IgD-negative memory B cell (primary cell): ENCODE results near the gene GSTM2. TPM values are rescaled to one million over a fixed set of nuclear protein-coding genes. Genes with fewer than 3 reads are reported as not detected.
"Not testable (repeated sequence)": the region's sequence is repeated elsewhere in the genome, so short reads cannot be mapped to it uniquely, and the experiment has no call there.

Experiments
- H3K27ac Mint-ChIP-seq, 3 donors: one replicate each; pipeline ENCODE4 v1.8.0; 2020 to 2022; ENCODE audit warnings: mild to moderate bottlenecking in 3 of 3, mixed read lengths in 3 of 3, moderate library complexity in 1 of 3
- H3K27me3 Mint-ChIP-seq: one replicate; pipeline ENCODE4 v1.8.0; 2021; ENCODE audit warnings: mixed read lengths
- H3K36me3 Mint-ChIP-seq: one replicate; pipeline ENCODE4 v1.8.0; 2020; ENCODE audit warnings: mild to moderate bottlenecking, mixed read lengths
- H3K4me1 Mint-ChIP-seq, 3 donors: one replicate each; pipeline ENCODE4 v1.8.0; 2020 to 2022; ENCODE audit warnings: mixed read lengths in 3 of 3, mild to moderate bottlenecking in 1 of 3
- H3K4me3 Mint-ChIP-seq, 4 donors: one replicate each; pipeline ENCODE4 v1.8.0; 2020 to 2022; ENCODE audit warnings: mild to moderate bottlenecking in 4 of 4, mixed read lengths in 4 of 4, moderate library complexity in 3 of 4
- H3K9me3 Mint-ChIP-seq, 3 donors: one replicate each; pipeline ENCODE4 v1.8.0; 2020 to 2021; ENCODE audit warnings: mixed read lengths in 3 of 3, mild to moderate bottlenecking in 1 of 3
- polyA plus RNA-seq: library from polyadenylated mRNA; unstranded; fragments of 300-500 nt; fragmentation: Illumina TruSeq; gene quantifications from one replicate; pipeline ENCODE4 v1.2.3, GENCODE V29; 2021

GSTM2 gene
- polyA plus RNA-seq, 1 donor from 2014 or later, result 11.6 TPM

DNA sequence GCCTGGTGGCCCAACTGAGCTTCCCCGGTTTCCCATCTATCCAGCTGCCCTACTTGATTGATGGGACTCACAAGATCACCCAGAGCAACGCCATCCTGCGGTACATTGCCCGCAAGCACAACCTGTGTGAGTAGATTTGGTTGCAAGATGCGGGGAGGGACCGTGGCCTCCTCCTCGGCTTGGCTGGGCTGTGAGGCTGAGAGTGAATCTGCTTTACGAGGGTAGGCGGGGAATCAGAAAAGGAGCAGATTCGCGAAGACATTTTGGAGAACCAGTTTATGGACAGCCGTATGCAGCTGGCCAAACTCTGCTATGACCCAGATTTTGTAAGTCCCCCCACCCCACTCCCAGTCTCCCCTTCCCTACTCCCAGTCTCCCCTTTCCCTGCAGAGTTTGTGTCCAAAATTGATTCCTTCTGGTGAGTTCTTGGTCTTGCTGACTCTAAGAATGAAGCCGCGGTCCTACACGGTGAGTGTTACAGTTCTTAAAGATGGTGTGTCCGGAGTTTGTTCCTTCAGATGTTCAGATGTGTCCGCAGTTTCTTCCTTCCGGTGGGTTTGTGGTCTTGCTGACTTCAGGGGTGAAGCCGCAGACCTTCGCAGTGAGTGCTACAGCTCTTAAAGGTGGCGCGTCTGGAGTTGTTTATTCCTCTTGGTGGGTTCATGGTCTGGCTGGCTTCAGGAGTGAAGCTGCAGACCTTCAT lies 1.5 kb downstream of the GSTM2 start:
- Mint-ChIP-seq H3K27me3 (no peaks in the 10 kb centered on the region), H3K36me3 (peaks cover 8% of the 10 kb centered on the region), H3K9me3 (no peaks in the 10 kb centered on the region), H3K27ac (peak overlapping the region in 1 of 3 donors; percentile 9), H3K4me1 (peaks cover 0 to 12% (median 8%) of the 10 kb centered on the region in 3 donors), H3K4me3 (peak overlapping the region; percentile 10 to 89 (median 61))

DNA sequence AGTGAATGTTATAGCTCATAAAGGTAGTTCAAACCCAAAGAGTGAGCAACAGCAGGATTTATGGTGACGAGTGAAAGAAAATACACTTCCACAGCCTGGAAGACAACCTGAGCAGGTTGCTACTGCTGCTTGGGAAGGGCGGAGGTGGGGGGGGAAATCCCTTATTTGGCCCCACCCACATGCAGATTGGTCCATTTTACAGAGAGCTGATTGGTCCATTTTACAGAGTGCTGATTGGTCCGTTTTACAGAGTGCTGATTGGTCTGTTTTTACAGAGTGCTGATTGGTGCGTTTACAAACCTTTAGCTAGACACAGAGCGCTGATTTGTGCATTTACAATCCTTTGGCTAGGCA lies 2.1 kb downstream of the GSTM2 start:
- Mint-ChIP-seq H3K4me1 (peaks cover 0 to 12% (median 8%) of the 10 kb centered on the region in 3 donors), H3K4me3 (peak overlapping the region in 2 of 4 donors; percentile 30 to 89)

DNA sequence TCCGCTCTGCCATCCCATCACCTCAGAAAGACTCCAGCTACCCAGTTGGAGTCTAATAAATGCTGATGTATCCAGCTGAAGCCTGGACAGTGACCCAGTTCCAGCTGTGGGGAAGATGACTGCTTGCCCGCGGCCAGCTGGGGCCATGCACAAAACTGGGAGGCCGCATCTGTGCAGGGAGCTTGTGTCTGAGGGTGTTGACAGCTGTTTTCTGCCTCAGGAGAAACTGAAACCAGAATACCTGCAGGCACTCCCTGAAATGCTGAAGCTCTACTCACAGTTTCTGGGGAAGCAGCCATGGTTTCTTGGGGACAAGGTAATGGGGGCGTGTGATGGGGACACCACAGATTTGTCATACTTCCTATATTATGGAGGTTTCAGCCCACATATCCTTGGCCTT lies 3.2 kb downstream of the GSTM2 start:
- no peaks in the 10 kb centered on the region for H3K9me3 Mint-ChIP-seq
- H3K27me3 Mint-ChIP-seq, result no peaks in the 10 kb centered on the region
- peaks cover 0 to 12% (median 8%) of the 10 kb centered on the region in 3 donors for H3K4me1 Mint-ChIP-seq
- peaks cover 8% of the 10 kb centered on the region for H3K36me3 Mint-ChIP-seq
- no peak overlapping the region for H3K27ac Mint-ChIP-seq
- H3K4me3 Mint-ChIP-seq, result no peak overlapping the region

More for the DNA sequence above, 2.1 kb downstream of the GSTM2 start:
- not testable (repeated sequence) for H3K36me3 Mint-ChIP-seq, H3K9me3 Mint-ChIP-seq, H3K27ac Mint-ChIP-seq, H3K27me3 Mint-ChIP-seq

DNA sequence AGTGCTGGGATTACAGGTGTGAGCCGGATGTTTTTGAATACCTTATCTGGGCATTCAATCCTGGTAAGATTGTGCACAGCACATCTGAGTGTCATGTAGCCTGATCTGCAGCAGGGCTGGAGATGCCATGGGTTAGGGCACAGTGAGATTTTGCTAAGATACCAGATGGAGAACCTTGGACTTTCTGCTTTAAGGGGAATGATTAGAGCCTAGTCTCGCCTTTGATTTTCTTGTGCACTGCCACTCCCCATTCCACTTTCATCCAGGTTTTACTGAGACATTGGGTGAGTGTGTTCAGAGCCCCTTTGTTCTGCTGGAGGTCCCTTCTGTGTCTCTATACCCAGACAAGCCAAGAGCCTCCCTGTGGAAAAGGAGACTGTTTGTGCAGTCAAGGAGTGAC lies 6.0 kb downstream of the GSTM2 start:
- not testable (repeated sequence) for H3K9me3 Mint-ChIP-seq, H3K36me3 Mint-ChIP-seq, H3K27me3 Mint-ChIP-seq, H3K4me3 Mint-ChIP-seq, H3K4me1 Mint-ChIP-seq, H3K27ac Mint-ChIP-seq

- not testable (repeated sequence) for H3K36me3 Mint-ChIP-seq
These were observed 9.0 kb downstream of the GSTM2 start for GRCh38 chr1:109676683-109677381.

GRCh38 chr1:109677459-109677858 lies 9.6 kb downstream of the GSTM2 start:
- Mint-ChIP-seq H3K27me3 (peaks cover 1% of the 10 kb centered on the region), H3K4me1 (peaks cover 0 to 1% (median 0%) of the 10 kb centered on the region in 3 donors), H3K9me3 (no peaks in the 10 kb centered on the region), H3K36me3 (peaks cover 2% of the 10 kb centered on the region), H3K27ac (no peak overlapping the region), H3K4me3 (no peak overlapping the region)

More at GRCh38 chr1:109676683-109677381, 9.0 kb downstream of the GSTM2 start:
- not testable (repeated sequence) for H3K27ac Mint-ChIP-seq, H3K4me3 Mint-ChIP-seq, H3K4me1 Mint-ChIP-seq, H3K27me3 Mint-ChIP-seq, H3K9me3 Mint-ChIP-seq

GRCh38 chr1:109678637-109679036 lies 10.8 kb downstream of the GSTM2 start:
- not testable (repeated sequence) for H3K4me1 Mint-ChIP-seq, H3K9me3 Mint-ChIP-seq, H3K27me3 Mint-ChIP-seq, H3K4me3 Mint-ChIP-seq, H3K27ac Mint-ChIP-seq, H3K36me3 Mint-ChIP-seq

DNA sequence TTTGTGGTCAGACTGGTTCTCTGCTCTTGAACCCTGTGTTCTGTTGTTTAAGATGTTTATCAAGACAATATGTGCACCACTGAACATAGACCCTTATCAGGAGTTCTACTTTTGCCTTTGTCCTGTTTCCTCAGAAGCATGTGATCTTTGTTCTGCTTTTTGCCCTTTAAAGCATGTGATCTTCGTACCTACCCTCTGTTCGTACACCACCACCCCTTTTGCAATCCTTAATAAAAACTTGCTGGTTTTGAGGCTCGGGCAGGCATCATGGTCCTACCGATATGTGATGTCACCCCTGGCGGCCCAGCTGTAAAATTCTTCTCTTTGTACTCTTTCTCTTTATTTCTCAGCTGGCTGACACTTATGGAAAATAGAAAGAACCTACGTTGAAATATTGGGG lies 16.9 kb downstream of the GSTM2 start:
- not testable (repeated sequence) for H3K4me1 Mint-ChIP-seq, H3K27ac Mint-ChIP-seq, H3K36me3 Mint-ChIP-seq, H3K27me3 Mint-ChIP-seq, H3K4me3 Mint-ChIP-seq, H3K9me3 Mint-ChIP-seq

DNA sequence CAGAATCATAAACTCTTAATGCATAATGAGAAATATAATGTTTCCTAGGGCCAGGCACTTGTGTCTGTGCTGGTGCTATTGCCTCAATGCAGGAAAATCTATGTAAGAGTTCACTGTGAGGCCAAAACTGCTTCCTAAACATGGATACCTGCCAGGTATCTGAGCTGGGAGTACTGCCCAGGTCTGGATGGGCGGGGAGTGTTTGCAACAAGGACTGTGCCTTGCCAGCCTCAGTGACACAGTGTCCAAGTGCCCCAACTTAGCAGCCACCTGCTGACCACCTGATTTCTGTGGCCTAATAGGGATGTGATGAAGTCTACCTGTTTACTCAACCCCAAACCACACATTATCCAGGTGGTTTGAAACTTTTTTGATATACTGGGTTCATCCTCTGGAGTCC lies 17.5 kb downstream of the GSTM2 start:
- not testable (repeated sequence) for H3K27ac Mint-ChIP-seq, H3K9me3 Mint-ChIP-seq, H3K4me3 Mint-ChIP-seq, H3K4me1 Mint-ChIP-seq, H3K36me3 Mint-ChIP-seq, H3K27me3 Mint-ChIP-seq

GRCh38 chr1:109685890-109686289 lies 18.0 kb downstream of the GSTM2 start:
- not testable (repeated sequence) for H3K9me3 Mint-ChIP-seq, H3K4me1 Mint-ChIP-seq, H3K4me3 Mint-ChIP-seq, H3K27ac Mint-ChIP-seq, H3K36me3 Mint-ChIP-seq, H3K27me3 Mint-ChIP-seq

DNA sequence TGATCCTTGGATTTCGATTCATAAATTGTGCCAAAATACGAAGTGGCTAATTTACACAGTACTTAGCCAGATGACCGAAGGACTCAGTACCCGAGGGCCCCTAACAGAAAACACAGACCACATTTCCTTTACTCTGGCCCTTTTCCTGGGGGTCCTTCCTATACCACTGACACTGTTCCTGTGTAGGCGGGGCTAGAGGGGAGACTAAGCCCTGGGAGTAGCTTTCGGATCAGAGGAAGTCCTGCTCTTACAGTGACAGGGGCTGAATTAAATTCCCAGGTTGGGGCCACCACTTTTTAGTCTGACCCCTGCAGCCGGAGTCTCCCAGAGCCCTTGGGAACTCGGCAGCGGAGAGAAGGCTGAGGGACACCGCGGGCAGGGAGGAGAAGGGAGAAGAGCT lies 19.3 kb downstream of the GSTM2 start:
- H3K4me1 Mint-ChIP-seq, H3K27me3 Mint-ChIP-seq, H3K9me3 Mint-ChIP-seq, H3K27ac Mint-ChIP-seq, H3K36me3 Mint-ChIP-seq: not testable (repeated sequence)
- peak overlapping the region in 2 of 4 donors; percentile 86 to 93 for H3K4me3 Mint-ChIP-seq

DNA sequence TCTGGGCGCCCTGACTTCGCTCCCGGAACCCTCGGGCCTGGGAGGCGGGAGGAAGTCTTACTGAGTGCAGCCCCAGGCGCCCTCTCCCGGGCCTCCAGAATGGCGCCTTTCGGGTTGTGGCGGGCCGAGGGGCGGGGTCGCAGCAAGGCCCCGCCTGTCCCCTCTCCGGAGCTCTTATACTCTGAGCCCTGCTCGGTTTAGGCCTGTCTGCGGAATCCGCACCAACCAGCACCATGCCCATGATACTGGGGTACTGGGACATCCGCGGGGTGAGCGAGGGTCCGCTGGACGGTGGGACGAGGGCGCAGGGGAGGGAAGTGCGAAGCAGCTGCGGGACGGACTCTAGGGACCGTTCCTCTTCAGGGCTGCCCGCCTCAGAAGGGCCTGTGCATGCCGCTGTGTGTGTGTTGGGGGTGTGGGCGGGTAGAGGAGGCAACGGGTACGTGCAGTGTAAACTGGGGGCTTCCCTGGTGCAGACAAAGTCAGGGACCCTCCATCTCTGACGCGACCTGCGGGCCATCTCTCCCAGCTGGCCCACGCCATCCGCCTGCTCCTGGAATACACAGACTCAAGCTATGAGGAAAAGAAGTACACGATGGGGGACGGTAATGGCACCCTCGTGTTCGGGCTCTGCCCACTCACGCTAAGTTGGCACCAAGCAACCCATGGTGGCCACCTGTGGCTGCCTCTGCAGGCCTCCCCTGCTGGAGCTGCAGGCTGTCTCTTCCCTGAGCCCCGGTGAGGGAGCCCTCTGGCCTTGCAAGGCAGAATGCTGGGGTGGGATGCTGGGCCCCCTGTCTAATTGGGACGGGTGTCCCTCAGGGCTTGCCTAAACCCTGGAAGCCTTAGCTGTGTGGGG lies 20.0 kb downstream of the GSTM2 start, which contains the start of gene GSTM1:
TSS of gene GSTM1 (plus strand) at position 177 of the 859 bp plus-strand sequence. CDS start at position 234, 57 bp downstream.
- Mint-ChIP-seq H3K27ac (no peak within 1 kb of the TSS), H3K27me3 (no peaks in the 10 kb centered on the region), H3K4me1 (peaks cover 0 to 2% (median 0%) of the 10 kb centered on the region in 3 donors), H3K9me3 (no peaks in the 10 kb centered on the region), H3K4me3 (peak within 1 kb of the TSS in 2 of 4 donors; percentile 86 to 93), H3K36me3 (no peaks in the 10 kb centered on the region)

GRCh38 chr1:109689844-109690405 lies 22.1 kb downstream of the GSTM2 start:
- H3K36me3 Mint-ChIP-seq, result no peaks in the 10 kb centered on the region
- no peaks in the 10 kb centered on the region for H3K27me3 Mint-ChIP-seq
- H3K4me1 Mint-ChIP-seq, result peaks cover 0 to 2% (median 0%) of the 10 kb centered on the region in 3 donors
- peak overlapping the region in 1 of 4 donors; percentile 3 for H3K4me3 Mint-ChIP-seq
- no peak overlapping the region for H3K27ac Mint-ChIP-seq
- H3K9me3 Mint-ChIP-seq, result no peaks in the 10 kb centered on the region

- Mint-ChIP-seq H3K9me3 (no peaks in the 10 kb centered on the region), H3K27ac (no peak overlapping the region), H3K4me3 (no peak overlapping the region), H3K4me1 (peaks cover 0 to 2% (median 0%) of the 10 kb centered on the region in 3 donors), H3K27me3 (no peaks in the 10 kb centered on the region), H3K36me3 (no peaks in the 10 kb centered on the region)
These were observed 23.9 kb downstream of the GSTM2 start for GRCh38 chr1:109691759-109692158.

DNA sequence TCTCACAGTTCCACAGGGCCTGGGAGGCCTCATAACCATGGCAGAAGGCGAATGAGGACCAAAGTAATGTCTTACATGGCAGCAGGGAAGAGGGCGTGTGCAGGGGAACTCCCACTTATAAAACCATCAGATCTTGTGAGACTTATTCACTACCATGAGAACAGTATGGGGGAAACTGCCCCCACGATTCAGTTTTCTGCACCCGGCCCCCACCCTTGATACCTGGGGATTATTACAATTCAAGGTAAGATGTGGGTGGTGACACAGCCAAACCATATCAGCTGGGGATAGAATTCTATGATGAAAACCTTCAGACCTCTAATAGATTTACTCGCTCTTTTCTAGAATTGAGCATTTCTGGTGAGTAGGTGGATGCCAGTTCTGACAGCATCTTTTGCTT lies 26.5 kb downstream of the GSTM2 start:
- not testable (repeated sequence) for H3K4me1 Mint-ChIP-seq, H3K9me3 Mint-ChIP-seq, H3K36me3 Mint-ChIP-seq, H3K27ac Mint-ChIP-seq, H3K4me3 Mint-ChIP-seq, H3K27me3 Mint-ChIP-seq
